Body of pancreas (tissue), 4 donors: ENCODE data around the gene NUP210. TPM values are rescaled to one million over a fixed set of nuclear protein-coding genes. Genes with fewer than 3 reads are reported as not detected.

ENCODE experiments used
- ATAC-seq: fragments of 150-250 bp; one replicate; pipeline ENCODE4 v1.9.1; 2016
- DNase-seq, 4 donors: peaks; one replicate each; pipeline ENCODE4 v3.0.0-alpha.2; 2019
- H3K27ac ChIP-seq, 4 donors: fragments of 200-600 bp; sonication (generic); 1 replicate in 3 of 4; 2 replicates in 1 of 4; pipeline versions ENCODE4 v1.5.1 to v1.6.1; 2016 to 2019; ENCODE audit warnings: mild to moderate bottlenecking in 1 of 4, mixed read lengths in 1 of 4, moderate library complexity in 1 of 4
- H3K27me3 ChIP-seq, 2 donors: fragments of 200-600 bp; sonication (generic); one replicate each; pipeline ENCODE4 v1.6.0; 2016; ENCODE audit warnings: mild to moderate bottlenecking in 1 of 2
- H3K36me3 ChIP-seq, 2 donors: fragments of 200-600 bp; sonication (generic); replicated peaks in 1 of 2; 2 replicates each; pipeline ENCODE4 v1.5.1; 2016; ENCODE audit warnings: low read depth in 2 of 2; ENCODE audit not compliant: insufficient read depth in 1 of 2
- H3K4me1 ChIP-seq: fragments of 200-600 bp; sonication (generic); one replicate; pipeline ENCODE4 v1.6.0; 2016
- H3K4me3 ChIP-seq, 2 donors: fragments of 200-600 bp; sonication (generic); 1 replicate in 1 of 2; 2 replicates in 1 of 2; pipeline ENCODE4 v1.5.1; 2016 to 2019
- H3K9me3 ChIP-seq, 3 donors: fragments of 200-600 bp; sonication (generic); 1 replicate in 2 of 3; 2 replicates in 1 of 3; pipeline ENCODE4 v1.5.1; 2016
- CTCF ChIP-seq, 7 experiments: fragments of 450-650 bp in 4 of 7; fragments of 200-600 bp in 3 of 7; sonication (generic) in 3 of 7; IDR thresholded peaks; one replicate each; pipeline ENCODE4 v1.5.1; 2016 to 2019; ENCODE audit warnings: antibody characterized with exemption in 7 of 7
- POLR2A ChIP-seq, 3 donors: fragments of 450-650 bp; IDR thresholded peaks; one replicate each; pipeline ENCODE4 v1.6.1; 2016; ENCODE audit warnings: antibody characterized with exemption in 3 of 3, mild to moderate bottlenecking in 2 of 3
- WGBS, 2 donors: methylation state at CpG; one replicate each; pipeline ENCODE4 v1.1.5; 2017; 5-methylcytosine and 5-hydroxymethylcytosine counted together
- intact Hi-C: fragments of 100-400 bp; cut with DNase I; formaldehyde crosslinking; loops from one replicate; pipeline ENCODE4 v1.15.1; 2023
- total RNA-seq, 2 donors: library from RNA; depleted of rRNA; stranded (reverse); fragments of >200 nt; gene quantifications; one replicate each; pipeline ENCODE4 v1.1.0, GENCODE V29; 2016

Gene NUP210
- total RNA-seq, 2 donors from 2014 or later: 16.3 to 19.1 TPM

DNA sequence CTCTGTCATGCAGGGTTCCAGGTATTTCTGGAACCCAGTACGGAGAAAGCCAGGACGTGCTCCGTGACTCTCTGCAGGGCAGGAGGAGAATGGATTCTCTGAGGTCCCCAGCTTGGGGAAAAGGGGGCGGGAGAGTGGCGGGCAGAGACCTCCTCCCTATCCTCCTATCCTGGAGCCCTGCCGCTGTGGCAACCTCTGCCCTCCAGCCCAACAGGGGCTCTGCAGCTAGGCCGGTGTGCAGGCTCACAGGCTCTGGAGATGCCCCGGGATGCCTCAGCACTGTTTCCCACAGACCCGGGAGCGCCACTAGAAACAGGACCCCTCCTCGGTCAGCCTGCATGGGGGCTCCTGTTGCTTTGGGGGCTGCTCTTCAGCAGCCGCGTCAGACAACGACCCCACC lies 43.1 kb downstream of the NUP210 start:
- Histone ChIP-seq H3K27ac (no peak overlapping the region), H3K4me1 (no peaks in the 10 kb centered on the region), H3K36me3 (peaks cover 0 to 5% of the 10 kb centered on the region in 2 donors), H3K4me3 (no peak overlapping the region), H3K27me3 (no peaks in the 10 kb centered on the region), H3K9me3 (no peaks in the 10 kb centered on the region)
- intact Hi-C loops: no loop called here
- DNase-seq (no peak), ATAC-seq (no peak)
- WGBS, 2 donors: 92 to 98% methylated on average over 10 to 14 of the region's 14 CpGs
- TF ChIP-seq CTCF (IDR thresholded peaks at IDR 0.05) (no peak), POLR2A (IDR thresholded peaks at IDR 0.05) (no peak)

- 94 to 100% methylated on average over 1 to 9 of the region's 9 CpGs for WGBS, 2 donors
- no peaks in the 10 kb centered on the region for H3K4me1 ChIP-seq
- no peaks in the 10 kb centered on the region for H3K27me3 ChIP-seq
- no peak for TF ChIP-seq POLR2A (IDR thresholded peaks at IDR 0.05)
- TF ChIP-seq CTCF (IDR thresholded peaks at IDR 0.05): no peak
- DNase-seq (no peak), ATAC-seq (no peak)
- no peak overlapping the region for H3K4me3 ChIP-seq
- H3K27ac ChIP-seq: no peak overlapping the region
- no peaks in the 10 kb centered on the region for H3K9me3 ChIP-seq
- intact Hi-C loops: no loop called here
- H3K36me3 ChIP-seq: peaks cover 0 to 5% of the 10 kb centered on the region in 2 donors
Measured at GRCh38 chr3:13376091-13376490, 44.0 kb downstream of the NUP210 start.

GRCh38 chr3:13375464-13375863 lies 44.7 kb downstream of the NUP210 start:
- DNase-seq (no peak), ATAC-seq (no peak)
- no peak overlapping the region for H3K4me3 ChIP-seq
- TF ChIP-seq POLR2A (IDR thresholded peaks at IDR 0.05) (no peak), CTCF (IDR thresholded peaks at IDR 0.05) (no peak)
- H3K4me1 ChIP-seq: no peaks in the 10 kb centered on the region
- intact Hi-C loops: no loop called here
- H3K27me3 ChIP-seq: no peaks in the 10 kb centered on the region
- H3K9me3 ChIP-seq: no peaks in the 10 kb centered on the region
- H3K27ac ChIP-seq: no peak overlapping the region
- peaks cover 0 to 5% of the 10 kb centered on the region in 2 donors for H3K36me3 ChIP-seq
- 84 to 89% methylated on average over 9 to 10 of the region's 10 CpGs for WGBS, 2 donors

- H3K27me3 ChIP-seq: no peaks in the 10 kb centered on the region
- WGBS, 2 donors: 89 to 94% methylated on average over 13 of the region's 13 CpGs
- intact Hi-C loops: no loop called here
- peaks cover 0 to 5% of the 10 kb centered on the region in 2 donors for H3K36me3 ChIP-seq
- H3K27ac ChIP-seq: no peak overlapping the region
- no peaks in the 10 kb centered on the region for H3K9me3 ChIP-seq
- TF ChIP-seq CTCF (IDR thresholded peaks at IDR 0.05) (no peak), POLR2A (IDR thresholded peaks at IDR 0.05) (no peak)
- no peak for ATAC-seq
- no peaks in the 10 kb centered on the region for H3K4me1 ChIP-seq
- H3K4me3 ChIP-seq: no peak overlapping the region
- no peak for DNase-seq
Measured at GRCh38 chr3:13373975-13374586, 46.0 kb downstream of the NUP210 start.

DNA sequence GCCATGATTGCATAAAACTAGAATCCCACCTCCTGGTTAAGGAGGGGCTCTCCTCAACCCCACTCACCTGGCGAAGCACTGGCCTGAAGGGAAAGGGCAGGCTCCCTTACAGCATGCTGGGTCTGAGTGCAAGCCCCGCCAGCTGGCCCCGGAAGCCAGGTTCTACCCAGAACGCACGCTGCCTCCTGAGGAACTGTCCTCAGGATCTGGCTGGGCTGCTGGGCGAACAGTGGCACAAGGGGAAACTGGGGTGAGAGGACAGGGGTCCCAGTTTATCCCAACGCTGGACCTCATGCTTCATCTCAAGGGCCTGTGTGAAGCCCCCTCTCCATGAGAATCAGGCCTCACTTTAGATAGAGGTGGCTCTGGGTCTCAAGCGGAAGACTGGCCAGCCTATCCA lies 47.5 kb downstream of the NUP210 start:
- no peak overlapping the region for H3K4me3 ChIP-seq
- intact Hi-C loops: no loop called here
- no peak overlapping the region for H3K27ac ChIP-seq
- H3K27me3 ChIP-seq: no peaks in the 10 kb centered on the region
- 96 to 99% methylated on average over 8 of the region's 8 CpGs for WGBS, 2 donors
- ATAC-seq: no peak
- no peak for DNase-seq
- H3K36me3 ChIP-seq: peaks cover 0 to 3% of the 10 kb centered on the region in 2 donors
- H3K9me3 ChIP-seq: no peaks in the 10 kb centered on the region
- H3K4me1 ChIP-seq: no peaks in the 10 kb centered on the region
- TF ChIP-seq POLR2A (IDR thresholded peaks at IDR 0.05): no peak
- TF ChIP-seq CTCF (IDR thresholded peaks at IDR 0.05): no peak
